Pancreas (tissue), 10 donors: Measurements from ENCODE around the gene PEAK1. TPM values are rescaled to one million over a fixed set of nuclear protein-coding genes. Genes with fewer than 3 reads are reported as not detected.

ENCODE experiments used
- ATAC-seq, 4 donors: fragments of 200-7000 bp; cut with Tn5 transposase; one replicate each; pipeline versions ENCODE4 v1.8.0 to v1.9.1; 2020; ENCODE audit warnings: mild to moderate bottlenecking in 4 of 4, moderate library complexity in 4 of 4
- DNase-seq, 6 donors: peaks; one replicate each; pipeline ENCODE4 v3.0.0-alpha.2; 2020
- FAIRE-seq: peaks from 2 replicates; lab custom pipeline; 2012; peaks lifted over from hg19 to GRCh38; lab: Jason Lieb, UNC
- H3K27ac ChIP-seq, 4 donors: fragments of 200-600 bp; sonication (generic); 1 replicate in 3 of 4; 2 replicates in 1 of 4; pipeline versions ENCODE4 v1.5.0 to v1.8.0; 2020
- H3K27me3 ChIP-seq, 4 donors: fragments of 200-600 bp; one replicate each; pipeline ENCODE4 v1.8.0; 2021
- H3K36me3 ChIP-seq, 3 donors: fragments of 200-600 bp; sonication (generic) in 1 of 3; one replicate each; pipeline versions ENCODE4 v1.5.0 to v1.8.0; 2020 to 2021
- H3K4me1 ChIP-seq, 3 donors: fragments of 200-600 bp; one replicate each; pipeline ENCODE4 v1.8.0; 2021
- H3K4me3 ChIP-seq, 4 donors: fragments of 200-600 bp; sonication (generic) in 2 of 4; one replicate each; pipeline versions ENCODE4 v1.5.0 to v1.8.0; 2020 to 2021
- H3K9me3 ChIP-seq, 4 donors: fragments of 200-600 bp; one replicate each; pipeline ENCODE4 v1.8.0; 2021
- WGBS, 2 donors: extraction: QIAGEN DNeasy Blood & Tissue Kit; methylation state at CpG; one replicate each; pipeline ENCODE4 v1.1.7; 2013; 5-methylcytosine and 5-hydroxymethylcytosine counted together
- intact Hi-C, 3 donors: fragments of 100-400 bp; cut with DNase I; formaldehyde crosslinking; loops; one replicate each; pipeline versions ENCODE4 v1.11.1 to v1.14.2; 2022
- polyA plus RNA-seq, 2 donors: library from polyadenylated mRNA; stranded (reverse); fragments of 200-250 nt; gene quantifications; one replicate each; pipeline ENCODE4 v1.2.3, GENCODE V29; 2013
- total RNA-seq, 6 donors: library from RNA; stranded (reverse); fragmentation: NEBNext Ultra II Directional in 4 of 6; extraction: Animal tissue kit (Norgen Biotek cat#: 25700) in 4 of 6; gene quantifications; one replicate each; pipeline versions ENCODE4 v1.2.1 to v1.2.4, GENCODE V29; 2021 to 2023
- TF ChIP-seq, protein P1 (sequence below), 4 donors: fragments of 200-600 bp; sonication (generic) in 3 of 4; IDR thresholded peaks; one replicate each; pipeline versions ENCODE4 v1.5.0 to v1.8.0; 2021; ENCODE audit warnings: antibody characterized with exemption in 4 of 4
- donor health status: healthy with polysubstance abuse.
- donor health status: DM: no; HTN: no; CAD: no; lungs with moderate emphysema.
- donor health status: DM: no; HTN: no; CAD: no.
- donor health status: control.
- donor health status: control.
- donor health status: Bipolar disorder and iron deficiency.
- donor health status: DM: yes; HTN: yes; CAD: no.
- donor health status: DM: no; HTN: no; CAD: no.
- donor health status: DM: no; HTN: no; CAD: no.
- donor health status: DM: yes; HTN: yes; CAD: no.

Gene PEAK1
- total and polyA plus RNA-seq, 8 donors: 1.8 to 27.6 (median 12.1) TPM

DNA sequence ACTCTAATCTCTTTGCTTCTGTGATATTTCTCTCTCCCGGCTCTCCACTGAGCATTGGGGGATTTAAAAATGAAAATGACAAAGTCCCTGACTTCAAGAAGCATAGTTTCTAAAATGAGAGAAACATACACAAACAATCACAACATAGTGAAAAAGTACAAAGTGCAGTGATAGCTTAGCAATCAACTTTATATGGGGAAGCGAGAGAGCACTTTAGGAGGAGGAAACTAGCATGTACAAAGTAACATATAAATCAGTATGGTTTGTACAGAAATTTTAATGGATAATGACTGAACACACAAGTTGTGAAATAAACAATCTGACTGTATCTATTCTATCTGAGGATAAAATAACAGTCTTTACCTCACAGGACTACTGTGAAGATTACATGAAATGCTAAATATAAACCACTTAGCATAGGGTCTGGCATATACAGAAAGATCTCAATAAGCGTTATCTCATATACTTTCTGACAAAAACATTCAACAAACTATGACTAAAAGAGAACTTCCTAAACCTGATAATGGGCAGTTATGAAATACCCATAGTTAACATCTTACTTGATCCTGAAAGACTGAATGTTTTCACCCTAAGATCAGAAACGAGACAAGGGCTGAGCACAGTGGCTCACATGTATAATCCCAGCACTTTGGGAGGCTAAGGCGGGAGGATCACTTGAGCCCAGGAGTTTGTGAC lies 61.2 kb downstream of the PEAK1 start:
- 92 to 94% methylated on average over 5 of the region's 5 CpGs for WGBS, 2 donors
- no peak overlapping the region for H3K27ac ChIP-seq
- H3K4me3 ChIP-seq: no peak overlapping the region
- no peaks in the 10 kb centered on the region for H3K36me3 ChIP-seq
- FAIRE-seq (no peak), ATAC-seq (no peak), DNase-seq (no peak)
- TF ChIP-seq, protein P1, sequence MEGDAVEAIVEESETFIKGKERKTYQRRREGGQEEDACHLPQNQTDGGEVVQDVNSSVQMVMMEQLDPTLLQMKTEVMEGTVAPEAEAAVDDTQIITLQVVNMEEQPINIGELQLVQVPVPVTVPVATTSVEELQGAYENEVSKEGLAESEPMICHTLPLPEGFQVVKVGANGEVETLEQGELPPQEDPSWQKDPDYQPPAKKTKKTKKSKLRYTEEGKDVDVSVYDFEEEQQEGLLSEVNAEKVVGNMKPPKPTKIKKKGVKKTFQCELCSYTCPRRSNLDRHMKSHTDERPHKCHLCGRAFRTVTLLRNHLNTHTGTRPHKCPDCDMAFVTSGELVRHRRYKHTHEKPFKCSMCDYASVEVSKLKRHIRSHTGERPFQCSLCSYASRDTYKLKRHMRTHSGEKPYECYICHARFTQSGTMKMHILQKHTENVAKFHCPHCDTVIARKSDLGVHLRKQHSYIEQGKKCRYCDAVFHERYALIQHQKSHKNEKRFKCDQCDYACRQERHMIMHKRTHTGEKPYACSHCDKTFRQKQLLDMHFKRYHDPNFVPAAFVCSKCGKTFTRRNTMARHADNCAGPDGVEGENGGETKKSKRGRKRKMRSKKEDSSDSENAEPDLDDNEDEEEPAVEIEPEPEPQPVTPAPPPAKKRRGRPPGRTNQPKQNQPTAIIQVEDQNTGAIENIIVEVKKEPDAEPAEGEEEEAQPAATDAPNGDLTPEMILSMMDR (IDR thresholded peaks at IDR 0.05): no peak
- intact Hi-C loops: no loop called here
- no peaks in the 10 kb centered on the region for H3K9me3 ChIP-seq
- no peaks in the 10 kb centered on the region for H3K4me1 ChIP-seq
- H3K27me3 ChIP-seq: no peaks in the 10 kb centered on the region

DNA sequence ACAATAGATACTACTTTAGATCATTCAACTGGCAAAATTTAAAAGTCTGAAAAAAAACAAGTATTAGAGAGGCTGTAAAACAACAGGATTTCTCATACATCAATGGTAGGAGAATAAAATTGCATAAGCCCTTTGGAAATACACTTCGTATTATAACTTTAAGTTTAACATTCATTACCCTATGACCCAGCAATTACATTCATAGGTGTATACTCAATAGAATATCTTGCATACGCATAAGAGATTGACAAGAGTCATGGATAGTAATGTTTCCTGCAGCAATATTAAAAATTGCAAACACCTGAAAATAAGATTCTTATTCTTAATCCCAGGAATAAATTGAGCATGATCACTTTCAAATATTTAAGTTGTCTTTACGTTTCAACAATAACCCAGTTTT lies 63.6 kb downstream of the PEAK1 start:
- H3K36me3 ChIP-seq: no peaks in the 10 kb centered on the region
- TF ChIP-seq, protein P1 (IDR thresholded peaks at IDR 0.05): no peak
- FAIRE-seq (no peak), ATAC-seq (no peak), DNase-seq (no peak)
- no peak overlapping the region for H3K4me3 ChIP-seq
- H3K27ac ChIP-seq: no peak overlapping the region
- H3K27me3 ChIP-seq: no peaks in the 10 kb centered on the region
- 94 to 95% methylated on average over 3 of the region's 3 CpGs for WGBS, 2 donors
- intact Hi-C loops: no loop called here
- H3K4me1 ChIP-seq: peaks cover 0 to 7% (median 0%) of the 10 kb centered on the region in 3 donors
- no peaks in the 10 kb centered on the region for H3K9me3 ChIP-seq

DNA sequence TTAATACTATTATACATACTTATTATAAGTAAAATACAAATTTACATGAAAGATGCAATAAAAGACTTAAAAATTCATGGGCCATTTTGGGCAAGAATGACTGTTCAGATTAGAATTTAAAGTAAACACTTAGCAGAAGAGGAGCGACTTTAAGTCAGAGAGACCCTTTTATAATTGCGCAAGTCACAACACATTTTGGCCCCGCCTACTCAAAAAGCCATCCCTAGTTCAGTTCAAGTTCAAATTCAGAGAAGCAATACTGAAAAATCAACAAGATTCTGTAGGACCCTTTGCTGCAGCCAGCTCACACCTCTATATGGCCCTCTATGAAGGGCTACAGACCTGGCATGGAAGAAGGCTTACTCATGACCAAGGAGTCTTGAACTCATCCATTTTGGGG lies 64.6 kb downstream of the PEAK1 start:
- no peak overlapping the region for H3K27ac ChIP-seq
- intact Hi-C loops: no loop called here
- peaks cover 0 to 7% (median 0%) of the 10 kb centered on the region in 3 donors for H3K4me1 ChIP-seq
- FAIRE-seq: no peak
- no peak overlapping the region for H3K4me3 ChIP-seq
- DNase-seq: no peak
- no peaks in the 10 kb centered on the region for H3K36me3 ChIP-seq
- H3K9me3 ChIP-seq: no peaks in the 10 kb centered on the region
- no peak for ATAC-seq
- H3K27me3 ChIP-seq: no peaks in the 10 kb centered on the region
- WGBS, 2 donors: 96% methylated on average over 3 of the region's 3 CpGs
- TF ChIP-seq, protein P1 (IDR thresholded peaks at IDR 0.05): no peak

- H3K9me3 ChIP-seq: no peaks in the 10 kb centered on the region
- H3K4me3 ChIP-seq: no peak overlapping the region
- intact Hi-C loops: no loop called here
- DNase-seq: no peak
- TF ChIP-seq, protein P1 (IDR thresholded peaks at IDR 0.05): no peak
- no peak for FAIRE-seq
- H3K36me3 ChIP-seq: no peaks in the 10 kb centered on the region
- no peaks in the 10 kb centered on the region for H3K27me3 ChIP-seq
- H3K27ac ChIP-seq: no peak overlapping the region
- peaks cover 0 to 7% (median 0%) of the 10 kb centered on the region in 3 donors for H3K4me1 ChIP-seq
- ATAC-seq: no peak
Observed at GRCh38 chr15:77354063-77354462, 65.8 kb downstream of the PEAK1 start.

DNA sequence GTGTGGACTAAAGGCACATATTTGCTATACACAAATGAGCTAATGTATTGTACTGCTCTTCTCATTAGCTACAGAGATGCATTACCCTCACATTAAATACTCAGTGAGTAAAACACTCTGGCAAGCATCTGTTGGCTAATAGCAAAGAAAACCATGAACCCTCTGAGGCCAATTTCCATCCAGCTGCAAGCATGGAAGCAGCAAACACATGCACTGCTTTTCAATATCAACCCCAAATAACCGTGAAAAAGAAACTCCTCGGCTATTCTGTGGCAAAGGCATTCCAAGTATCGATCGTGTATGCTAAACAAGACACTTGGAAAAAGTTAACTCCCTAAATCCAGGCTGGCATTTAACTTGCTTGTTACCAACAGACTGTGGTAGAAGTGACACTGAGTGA lies 67.0 kb downstream of the PEAK1 start:
- Histone ChIP-seq H3K4me3 (no peak overlapping the region), H3K36me3 (no peaks in the 10 kb centered on the region), H3K4me1 (peaks cover 0 to 7% (median 0%) of the 10 kb centered on the region in 3 donors), H3K9me3 (no peaks in the 10 kb centered on the region), H3K27ac (no peak overlapping the region), H3K27me3 (no peaks in the 10 kb centered on the region)
- WGBS, 2 donors: 11% methylated on average over 4 of the region's 4 CpGs
- TF ChIP-seq, protein P1 (IDR thresholded peaks at IDR 0.05): no peak
- intact Hi-C loops: no loop called here
- DNase-seq: no peak
- no peak for FAIRE-seq
- peak in 3 of 4 donors; percentile 25 to 40 (median 27) for ATAC-seq
